ENCODE data around the gene MSL2.
"Not testable (repeated sequence)": the region's sequence is repeated elsewhere in the genome, so short reads cannot be mapped to it uniquely, and the experiment has no call there.

MSL2 gene

GRCh38 chr3:136120373-136121348 is 75.5 kb downstream of the MSL2 start:
- TF ChIP-seq, protein P1, sequence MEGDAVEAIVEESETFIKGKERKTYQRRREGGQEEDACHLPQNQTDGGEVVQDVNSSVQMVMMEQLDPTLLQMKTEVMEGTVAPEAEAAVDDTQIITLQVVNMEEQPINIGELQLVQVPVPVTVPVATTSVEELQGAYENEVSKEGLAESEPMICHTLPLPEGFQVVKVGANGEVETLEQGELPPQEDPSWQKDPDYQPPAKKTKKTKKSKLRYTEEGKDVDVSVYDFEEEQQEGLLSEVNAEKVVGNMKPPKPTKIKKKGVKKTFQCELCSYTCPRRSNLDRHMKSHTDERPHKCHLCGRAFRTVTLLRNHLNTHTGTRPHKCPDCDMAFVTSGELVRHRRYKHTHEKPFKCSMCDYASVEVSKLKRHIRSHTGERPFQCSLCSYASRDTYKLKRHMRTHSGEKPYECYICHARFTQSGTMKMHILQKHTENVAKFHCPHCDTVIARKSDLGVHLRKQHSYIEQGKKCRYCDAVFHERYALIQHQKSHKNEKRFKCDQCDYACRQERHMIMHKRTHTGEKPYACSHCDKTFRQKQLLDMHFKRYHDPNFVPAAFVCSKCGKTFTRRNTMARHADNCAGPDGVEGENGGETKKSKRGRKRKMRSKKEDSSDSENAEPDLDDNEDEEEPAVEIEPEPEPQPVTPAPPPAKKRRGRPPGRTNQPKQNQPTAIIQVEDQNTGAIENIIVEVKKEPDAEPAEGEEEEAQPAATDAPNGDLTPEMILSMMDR (IDR thresholded peaks at IDR 0.05): no peak
- Histone ChIP-seq H3K4me1 (no peaks in the 10 kb centered on the region), H3K27ac (no peak overlapping the region), H3K36me3 (peaks cover 0 to 10% (median 3%) of the 10 kb centered on the region in 3 donors), H3K4me3 (no peak overlapping the region), H3K27me3 (no peaks in the 10 kb centered on the region), H3K9me3 (no peaks in the 10 kb centered on the region)
- no peak for DNase-seq
- intact Hi-C loops (cut with DNase I; ENCODE audit: low total_unique reads): no loop called here

DNA sequence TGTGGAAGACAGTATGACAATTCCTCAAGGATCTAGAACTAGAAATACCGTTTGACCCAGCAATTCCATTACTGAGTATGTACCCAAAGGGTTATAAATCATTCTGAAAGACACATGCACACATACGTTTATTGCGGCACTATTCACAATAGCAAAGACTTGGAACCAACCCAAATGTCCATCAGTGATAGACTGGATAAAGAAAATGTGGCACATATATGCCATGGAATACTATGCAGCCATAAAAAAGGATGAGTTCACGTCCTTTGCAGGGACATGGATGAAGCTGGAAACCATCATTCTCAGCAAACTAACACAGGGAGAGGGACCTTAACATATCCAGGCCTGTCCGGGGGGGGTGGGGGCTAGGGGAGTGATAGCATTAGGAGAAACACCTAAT is 76.4 kb downstream of the MSL2 start:
- H3K4me1 ChIP-seq; DNase-seq; intact Hi-C loops (cut with DNase I; ENCODE audit: low total_unique reads); H3K4me3 ChIP-seq; H3K27ac ChIP-seq; H3K36me3 ChIP-seq; H3K27me3 ChIP-seq; H3K9me3 ChIP-seq: not testable (repeated sequence)

GRCh38 chr3:136119332-136119731 is 76.8 kb downstream of the MSL2 start:
- H3K9me3 ChIP-seq; intact Hi-C loops (cut with DNase I; ENCODE audit: low total_unique reads); H3K27me3 ChIP-seq; H3K4me1 ChIP-seq; DNase-seq; H3K4me3 ChIP-seq; H3K27ac ChIP-seq; H3K36me3 ChIP-seq: not testable (repeated sequence)

- Histone ChIP-seq H3K27ac (no peak overlapping the region), H3K4me1 (no peaks in the 10 kb centered on the region), H3K4me3 (no peak overlapping the region), H3K27me3 (no peaks in the 10 kb centered on the region), H3K36me3 (peaks cover 0 to 12% (median 4%) of the 10 kb centered on the region in 3 donors), H3K9me3 (no peaks in the 10 kb centered on the region)
- TF ChIP-seq, protein P1 (IDR thresholded peaks at IDR 0.05): no peak
- DNase-seq: no peak
- intact Hi-C loops (cut with DNase I; ENCODE audit: low total_unique reads): no loop called here
Observed at GRCh38 chr3:136114421-136114820, 81.7 kb downstream of the MSL2 start.

DNA sequence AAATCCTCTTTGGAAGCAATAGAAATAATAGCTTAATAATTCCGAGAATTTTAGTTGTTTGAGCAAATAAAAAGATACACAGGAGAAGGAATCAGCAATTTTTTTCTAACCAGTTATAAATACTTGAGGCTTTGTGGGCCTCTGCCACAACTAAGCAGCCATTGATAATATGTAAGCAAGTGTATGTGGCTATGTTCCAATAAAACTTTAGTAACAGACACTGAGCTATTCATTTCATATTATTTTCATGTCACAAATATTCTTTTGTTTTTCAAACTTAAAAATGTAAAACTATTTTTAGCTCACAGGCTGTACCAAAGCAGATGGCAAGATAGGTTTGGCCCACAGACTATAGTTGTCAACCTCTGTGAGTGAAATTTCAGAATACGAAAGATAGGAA is 85.7 kb downstream of the MSL2 start:
- intact Hi-C loops (cut with DNase I; ENCODE audit: low total_unique reads): no loop called here
- Histone ChIP-seq H3K27ac (no peak overlapping the region), H3K4me3 (no peak overlapping the region), H3K4me1 (no peaks in the 10 kb centered on the region), H3K9me3 (no peaks in the 10 kb centered on the region), H3K27me3 (no peaks in the 10 kb centered on the region), H3K36me3 (peaks cover 4 to 22% (median 7%) of the 10 kb centered on the region in 3 donors)
- TF ChIP-seq, protein P1 (IDR thresholded peaks at IDR 0.05): no peak
- no peak for DNase-seq

- no peaks in the 10 kb centered on the region for H3K27me3 ChIP-seq
- H3K27ac ChIP-seq: no peak overlapping the region
- TF ChIP-seq, protein P1 (IDR thresholded peaks at IDR 0.05): no peak
- peaks cover 4 to 32% (median 14%) of the 10 kb centered on the region in 3 donors for H3K36me3 ChIP-seq
- no peaks in the 10 kb centered on the region for H3K4me1 ChIP-seq
- no peaks in the 10 kb centered on the region for H3K9me3 ChIP-seq
- intact Hi-C loops (cut with DNase I; ENCODE audit: low total_unique reads): no loop called here
- DNase-seq: no peak
- no peak overlapping the region for H3K4me3 ChIP-seq
Observed at GRCh38 chr3:136109499-136109898, 86.6 kb downstream of the MSL2 start.

Measured in tibial artery (tissue), 4 donors.